ENCODE measurements around the gene DYSF.

Gene DYSF

GRCh38 chr2:71700041-71700657 is 246.8 kb downstream of the DYSF start:
- TF ChIP-seq, protein P1, sequence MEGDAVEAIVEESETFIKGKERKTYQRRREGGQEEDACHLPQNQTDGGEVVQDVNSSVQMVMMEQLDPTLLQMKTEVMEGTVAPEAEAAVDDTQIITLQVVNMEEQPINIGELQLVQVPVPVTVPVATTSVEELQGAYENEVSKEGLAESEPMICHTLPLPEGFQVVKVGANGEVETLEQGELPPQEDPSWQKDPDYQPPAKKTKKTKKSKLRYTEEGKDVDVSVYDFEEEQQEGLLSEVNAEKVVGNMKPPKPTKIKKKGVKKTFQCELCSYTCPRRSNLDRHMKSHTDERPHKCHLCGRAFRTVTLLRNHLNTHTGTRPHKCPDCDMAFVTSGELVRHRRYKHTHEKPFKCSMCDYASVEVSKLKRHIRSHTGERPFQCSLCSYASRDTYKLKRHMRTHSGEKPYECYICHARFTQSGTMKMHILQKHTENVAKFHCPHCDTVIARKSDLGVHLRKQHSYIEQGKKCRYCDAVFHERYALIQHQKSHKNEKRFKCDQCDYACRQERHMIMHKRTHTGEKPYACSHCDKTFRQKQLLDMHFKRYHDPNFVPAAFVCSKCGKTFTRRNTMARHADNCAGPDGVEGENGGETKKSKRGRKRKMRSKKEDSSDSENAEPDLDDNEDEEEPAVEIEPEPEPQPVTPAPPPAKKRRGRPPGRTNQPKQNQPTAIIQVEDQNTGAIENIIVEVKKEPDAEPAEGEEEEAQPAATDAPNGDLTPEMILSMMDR (IDR thresholded peaks at IDR 0.05; ENCODE audit: insufficient read depth, low read length, missing control alignments) = no peak
- H3K4me3 ChIP-seq (ENCODE audit: low read depth, low read length) = no peak overlapping the region
- no peak for DNase-seq (ENCODE audit: low read depth, low spot score)
- CTCF ChIA-PET = interaction anchor here (1.0 to 1.6 kb wide), 3 partner anchors 10 to 90 kb away, joined by 3 read pairs; no protein-coding TSS in a partner anchor
- POLR2A ChIA-PET = no interaction called here

- TF ChIP-seq, protein P1 (IDR thresholded peaks at IDR 0.05; ENCODE audit: insufficient read depth, low read length, missing control alignments) = no peak
- no peak for DNase-seq (ENCODE audit: low read depth, low spot score)
- CTCF ChIA-PET = interaction anchor here (1.4 to 1.6 kb wide), 2 partner anchors 15 to 91 kb away, joined by 3 read pairs; no protein-coding TSS in a partner anchor
Measured at GRCh38 chr2:71700658-71701397, 247.5 kb downstream of the DYSF start.

DNA sequence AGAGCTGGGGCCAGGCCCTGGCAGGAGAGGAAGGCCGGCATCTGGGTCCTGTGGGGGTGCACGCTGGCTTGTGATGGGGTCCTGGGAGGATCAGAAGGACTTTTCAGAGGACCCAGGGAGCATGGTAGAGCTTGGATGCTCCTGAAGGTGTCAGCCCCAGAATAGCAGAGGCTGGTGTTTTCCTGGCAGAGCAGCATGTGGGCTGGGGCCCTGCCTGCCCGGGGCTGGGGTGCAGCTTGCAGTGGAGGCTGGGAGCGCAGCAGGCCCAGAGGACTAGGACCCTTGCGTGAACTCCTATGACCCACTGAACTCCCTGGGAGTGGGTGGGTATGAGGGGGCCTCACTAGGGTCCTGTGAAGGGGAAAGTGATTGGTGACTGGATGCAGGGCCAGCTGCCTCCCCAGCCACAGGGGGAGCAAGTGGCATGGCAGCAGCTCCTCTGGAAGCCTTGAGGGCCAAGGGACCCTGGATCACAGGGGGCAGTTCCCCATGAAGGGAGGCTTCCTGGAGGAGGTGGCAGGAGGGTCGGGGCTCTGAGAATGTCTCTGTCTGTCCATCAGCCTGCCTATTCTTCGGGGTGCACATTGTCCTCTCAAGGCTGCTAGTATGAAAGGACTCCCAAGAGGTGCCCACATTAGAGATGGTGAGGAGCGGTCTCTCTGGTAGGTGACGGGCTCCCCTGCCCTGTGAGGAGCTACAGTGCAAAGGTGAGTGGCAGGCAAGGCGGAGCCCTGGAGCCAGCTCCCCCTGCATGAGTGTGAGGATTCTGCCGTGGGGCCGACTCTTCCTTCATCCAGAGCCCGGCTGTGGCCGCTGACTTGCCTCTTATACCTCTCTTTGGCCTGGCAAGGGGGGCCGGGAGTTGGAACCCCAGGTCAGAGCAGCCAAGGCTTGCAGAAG is 249.0 kb downstream of the DYSF start:
- ChIA-PET POLR2A (no interaction called here), CTCF (no interaction called here)
- no peak for DNase-seq (ENCODE audit: low read depth, low spot score)
- TF ChIP-seq, protein P1 (IDR thresholded peaks at IDR 0.05; ENCODE audit: insufficient read depth, low read length, missing control alignments) = no peak
- no peak overlapping the region for H3K4me3 ChIP-seq (ENCODE audit: low read depth, low read length)

More at GRCh38 chr2:71700658-71701397, 247.5 kb downstream of the DYSF start:
- H3K4me3 ChIP-seq (ENCODE audit: low read depth, low read length) = no peak overlapping the region
- POLR2A ChIA-PET = no interaction called here

- TF ChIP-seq, protein P1 (IDR thresholded peaks at IDR 0.05; ENCODE audit: insufficient read depth, low read length, missing control alignments) = no peak
- no peak for DNase-seq (ENCODE audit: low read depth, low spot score)
- ChIA-PET POLR2A (no interaction called here), CTCF (no interaction called here)
- H3K4me3 ChIP-seq (ENCODE audit: low read depth, low read length) = no peak overlapping the region
Measured at GRCh38 chr2:71702971-71703898, 249.9 kb downstream of the DYSF start.

GRCh38 chr2:71704131-71704561 is 250.8 kb downstream of the DYSF start:
- no peak for DNase-seq (ENCODE audit: low read depth, low spot score)
- ChIA-PET CTCF (no interaction called here), POLR2A (no interaction called here)
- TF ChIP-seq, protein P1 (IDR thresholded peaks at IDR 0.05; ENCODE audit: insufficient read depth, low read length, missing control alignments) = no peak
- no peak overlapping the region for H3K4me3 ChIP-seq (ENCODE audit: low read depth, low read length)

All from AG04449 (cell line).